A549 (cell line): Measurements from ENCODE around the gene PSD2. TPM values are rescaled to one million over a fixed set of nuclear protein-coding genes. Genes with fewer than 3 reads are reported as not detected.

ENCODE experiments used
- ATAC-seq, 2 experiments: fragments of 200-7000 bp in 1 of 2; fragments of >200 bp in 1 of 2; cut with Nextera tagmentation in 1 of 2; cut with Tn5 transposase in 1 of 2; 3 replicates each; pipeline versions ENCODE4 v1.8.0 to v1.9.1; 2018 to 2020; ENCODE audit warnings: mild to moderate bottlenecking in 1 of 2, moderate library complexity in 1 of 2
- CTCF ChIA-PET: fragments of 300-600 bp; sonication (Branson Sonifier 250); formaldehyde crosslinking; extraction: SDS; loops from one replicate; lab custom pipeline; 2021; ENCODE audit warnings: antibody characterized with exemption, inconsistent platforms; lab: Yijun Ruan, JAX
- POLR2A ChIA-PET: fragments of 350-600 bp; formaldehyde crosslinking; extraction: SDS; loops from one replicate; lab custom pipeline; 2021; ENCODE audit warnings: antibody characterized with exemption, inconsistent platforms; lab: Yijun Ruan, JAX
- DNase-seq, 2 experiments: peaks; one replicate each; pipeline versions ENCODE4 v3.0.0 to v3.0.0-alpha.2; 2011 to 2016; ENCODE audit warnings: low read depth in 1 of 2, low spot score in 1 of 2
- FAIRE-seq: peaks from 2 replicates; lab custom pipeline; 2011; peaks lifted over from hg19 to GRCh38; lab: Jason Lieb, UNC
- H3K27ac ChIP-seq, 2 experiments: fragments of >200 bp; sonication (Bioruptor Twin); formaldehyde crosslinking; 3 replicates each; pipeline ENCODE4 v1.5.1; 2016 to 2017
- H3K4me1 ChIP-seq: fragments of >200 bp; sonication (Bioruptor Twin); formaldehyde crosslinking; 3 replicates; pipeline ENCODE4 v1.6.1; 2016
- H3K4me2 ChIP-seq: fragments of >200 bp; sonication (Bioruptor Twin); formaldehyde crosslinking; 3 replicates; pipeline ENCODE4 v1.6.1; 2016
- H3K4me3 ChIP-seq: fragments of >200 bp; sonication (Bioruptor Twin); formaldehyde crosslinking; 3 replicates; pipeline ENCODE4 v1.5.1; 2016
- H3K9me3 ChIP-seq: fragments of >200 bp; sonication (Bioruptor Twin); formaldehyde crosslinking; 3 replicates; pipeline ENCODE4 v1.6.1; 2016
- CEBPB ChIP-seq, 2 experiments: fragments of >200 bp in 1 of 2; sonication (Bioruptor Twin) in 1 of 2; formaldehyde crosslinking in 1 of 2; IDR thresholded peaks; 2 replicates each; pipeline ENCODE4 v1.6.1; 2012 to 2016
- CHD2 ChIP-seq: fragments of 150-350 bp; IDR thresholded peaks from 2 replicates; pipeline ENCODE4 v1.6.1; 2014; ENCODE audit warnings: low read length; ENCODE audit not compliant: partially characterized antibody
- FOSB ChIP-seq: fragments of 250-450 bp; sonication (Bioruptor Pico); IDR thresholded peaks from 2 replicates; pipeline ENCODE4 v1.5.0; 2020; ENCODE audit warnings: mild to moderate bottlenecking, moderate library complexity
- GATA3 ChIP-seq: IDR thresholded peaks from 2 replicates; pipeline ENCODE4 v1.6.1; 2012; ENCODE audit warnings: borderline replicate concordance
- HOXB5 ChIP-seq: fragments of 250-450 bp; sonication (Bioruptor Pico); IDR thresholded peaks from 2 replicates; pipeline ENCODE4 v1.5.0; 2020; ENCODE audit warnings: mild to moderate bottlenecking, moderate library complexity
- KDM1A ChIP-seq: fragments of 200-600 bp; sonication (generic); IDR thresholded peaks from 2 replicates; pipeline ENCODE4 v1.6.1; 2016; ENCODE audit warnings: low read depth, mild to moderate bottlenecking
- MAFK ChIP-seq: fragments of 450-650 bp; IDR thresholded peaks from 2 replicates; pipeline ENCODE4 v1.6.1; 2014; ENCODE audit not compliant: partially characterized antibody
- MAZ ChIP-seq: fragments of 150-350 bp; IDR thresholded peaks from 2 replicates; pipeline ENCODE4 v1.6.1; 2014; ENCODE audit warnings: antibody characterized with exemption, low read depth, low read length, borderline replicate concordance
- MYC ChIP-seq: IDR thresholded peaks from 2 replicates; pipeline ENCODE4 v1.6.1; 2012; ENCODE audit warnings: mild to moderate bottlenecking, inconsistent platforms, low read length, improper control_type of control experiment, borderline replicate concordance
- NPAS2 ChIP-seq: fragments of 250-450 bp; sonication (Bioruptor Pico); IDR thresholded peaks from 2 replicates; pipeline ENCODE4 v1.8.0; 2022; ENCODE audit warnings: mild to moderate bottlenecking, moderate library complexity, borderline replicate concordance
- RAD21 ChIP-seq, 2 experiments: fragments of >200 bp in 1 of 2; sonication (Bioruptor Twin) in 1 of 2; formaldehyde crosslinking in 1 of 2; IDR thresholded peaks in 1 of 2; conservative IDR thresholded peaks in 1 of 2; 2 replicates in 1 of 2; 3 replicates in 1 of 2; pipeline ENCODE4 v1.6.1; 2012 to 2018; ENCODE audit warnings: inconsistent platforms in 1 of 2
- RARB ChIP-seq: fragments of 250-450 bp; sonication (Bioruptor Pico); IDR thresholded peaks from 2 replicates; pipeline ENCODE4 v1.8.0; 2021; ENCODE audit warnings: mild to moderate bottlenecking, moderate library complexity
- RFX5 ChIP-seq: fragments of 450-650 bp; IDR thresholded peaks from 2 replicates; pipeline ENCODE4 v1.7.1; 2014; ENCODE audit warnings: antibody characterized with exemption, mild to moderate bottlenecking, moderate library complexity
- WGBS: methylation state at CpG from one replicate; pipeline ENCODE4 v1.1.6; 2017; ENCODE audit errors: missing lambda C conversion rate; 5-methylcytosine and 5-hydroxymethylcytosine counted together
- polyA plus RNA-seq, 4 experiments: library from polyadenylated mRNA; depleted of rRNA in 3 of 4; stranded (reverse); fragments of >200 nt; fragmentation: RNase III in 1 of 4; extraction: RNeasy Plus Mini Kit Qiagen cat#74134 plus additional on column Dnase treatment in 1 of 4; gene quantifications; 2 replicates in 3 of 4; 3 replicates in 1 of 4; pipeline ENCODE4 v1.2.3, GENCODE V29; 2011 to 2017
- TF ChIP-seq, protein P1 (sequence below): fragments of 200-600 bp; sonication (generic); IDR thresholded peaks from 2 replicates; pipeline ENCODE4 v1.6.1; 2016; ENCODE audit warnings: antibody characterized with exemption, mild to moderate bottlenecking, moderate library complexity
- TF ChIP-seq, protein P2 (sequence below): fragments of >200 bp; sonication (Bioruptor Twin); formaldehyde crosslinking; IDR thresholded peaks from 3 replicates; pipeline ENCODE4 v1.5.1; 2016
- TF ChIP-seq, protein P3 (sequence below): IDR thresholded peaks from 2 replicates; pipeline ENCODE4 v1.6.1; 2012; ENCODE audit warnings: low read depth, borderline replicate concordance
- TF ChIP-seq, protein P4 (sequence below): fragments of >200 bp; sonication (Bioruptor Twin); formaldehyde crosslinking; IDR thresholded peaks from 2 replicates; pipeline ENCODE4 v1.6.1; 2016
- TF ChIP-seq, protein P5 (sequence below): fragments of 250-450 bp; sonication (Bioruptor Pico); IDR thresholded peaks from 2 replicates; pipeline ENCODE4 v1.5.0; 2021; ENCODE audit warnings: mild to moderate bottlenecking, moderate library complexity, borderline replicate concordance

The PSD2 gene
- polyA plus RNA-seq, 2 of the 4 experiments (the other 2 are of a cell fraction), result 0.05 TPM; not detected in 1

DNA sequence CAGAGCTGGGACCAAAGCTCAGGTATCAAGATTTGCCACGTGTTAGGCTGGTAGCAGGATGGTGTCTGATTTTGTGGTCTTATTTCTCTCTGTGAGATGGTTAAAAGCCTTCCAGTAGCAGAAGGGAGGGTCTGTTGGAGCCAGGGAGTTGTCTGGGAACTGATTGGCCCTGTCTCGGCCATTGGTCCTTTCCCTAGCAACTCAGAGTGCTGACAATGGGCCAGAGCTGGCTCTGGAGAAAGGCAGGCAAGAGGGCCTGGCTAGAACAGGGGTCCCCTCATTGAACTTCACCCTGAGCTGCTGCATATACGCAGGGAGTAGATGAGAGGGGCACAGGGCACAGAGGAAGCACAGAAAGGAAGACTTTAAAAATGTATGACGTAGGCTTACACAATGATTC is 92.8 kb downstream of the PSD2 start:
- no peak for ATAC-seq
- POLR2A ChIA-PET, result no interaction called here
- 48% methylated on average over 4 of the region's 4 CpGs for WGBS
- Histone ChIP-seq H3K27ac (no peak overlapping the region), H3K4me1 (no peaks in the 10 kb centered on the region), H3K4me2 (no peak overlapping the region), H3K4me3 (no peak overlapping the region), H3K9me3 (no peaks in the 10 kb centered on the region)
- no peak for DNase-seq
- TF ChIP-seq MAZ (no peak), NPAS2 (CRISPR knock-in tag) (no peak), HOXB5 (CRISPR knock-in tag) (no peak), GATA3 (no peak), RFX5 (no peak)
- TF ChIP-seq, protein P1, sequence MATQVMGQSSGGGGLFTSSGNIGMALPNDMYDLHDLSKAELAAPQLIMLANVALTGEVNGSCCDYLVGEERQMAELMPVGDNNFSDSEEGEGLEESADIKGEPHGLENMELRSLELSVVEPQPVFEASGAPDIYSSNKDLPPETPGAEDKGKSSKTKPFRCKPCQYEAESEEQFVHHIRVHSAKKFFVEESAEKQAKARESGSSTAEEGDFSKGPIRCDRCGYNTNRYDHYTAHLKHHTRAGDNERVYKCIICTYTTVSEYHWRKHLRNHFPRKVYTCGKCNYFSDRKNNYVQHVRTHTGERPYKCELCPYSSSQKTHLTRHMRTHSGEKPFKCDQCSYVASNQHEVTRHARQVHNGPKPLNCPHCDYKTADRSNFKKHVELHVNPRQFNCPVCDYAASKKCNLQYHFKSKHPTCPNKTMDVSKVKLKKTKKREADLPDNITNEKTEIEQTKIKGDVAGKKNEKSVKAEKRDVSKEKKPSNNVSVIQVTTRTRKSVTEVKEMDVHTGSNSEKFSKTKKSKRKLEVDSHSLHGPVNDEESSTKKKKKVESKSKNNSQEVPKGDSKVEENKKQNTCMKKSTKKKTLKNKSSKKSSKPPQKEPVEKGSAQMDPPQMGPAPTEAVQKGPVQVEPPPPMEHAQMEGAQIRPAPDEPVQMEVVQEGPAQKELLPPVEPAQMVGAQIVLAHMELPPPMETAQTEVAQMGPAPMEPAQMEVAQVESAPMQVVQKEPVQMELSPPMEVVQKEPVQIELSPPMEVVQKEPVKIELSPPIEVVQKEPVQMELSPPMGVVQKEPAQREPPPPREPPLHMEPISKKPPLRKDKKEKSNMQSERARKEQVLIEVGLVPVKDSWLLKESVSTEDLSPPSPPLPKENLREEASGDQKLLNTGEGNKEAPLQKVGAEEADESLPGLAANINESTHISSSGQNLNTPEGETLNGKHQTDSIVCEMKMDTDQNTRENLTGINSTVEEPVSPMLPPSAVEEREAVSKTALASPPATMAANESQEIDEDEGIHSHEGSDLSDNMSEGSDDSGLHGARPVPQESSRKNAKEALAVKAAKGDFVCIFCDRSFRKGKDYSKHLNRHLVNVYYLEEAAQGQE, result no peak
- TF ChIP-seq, protein P2, sequence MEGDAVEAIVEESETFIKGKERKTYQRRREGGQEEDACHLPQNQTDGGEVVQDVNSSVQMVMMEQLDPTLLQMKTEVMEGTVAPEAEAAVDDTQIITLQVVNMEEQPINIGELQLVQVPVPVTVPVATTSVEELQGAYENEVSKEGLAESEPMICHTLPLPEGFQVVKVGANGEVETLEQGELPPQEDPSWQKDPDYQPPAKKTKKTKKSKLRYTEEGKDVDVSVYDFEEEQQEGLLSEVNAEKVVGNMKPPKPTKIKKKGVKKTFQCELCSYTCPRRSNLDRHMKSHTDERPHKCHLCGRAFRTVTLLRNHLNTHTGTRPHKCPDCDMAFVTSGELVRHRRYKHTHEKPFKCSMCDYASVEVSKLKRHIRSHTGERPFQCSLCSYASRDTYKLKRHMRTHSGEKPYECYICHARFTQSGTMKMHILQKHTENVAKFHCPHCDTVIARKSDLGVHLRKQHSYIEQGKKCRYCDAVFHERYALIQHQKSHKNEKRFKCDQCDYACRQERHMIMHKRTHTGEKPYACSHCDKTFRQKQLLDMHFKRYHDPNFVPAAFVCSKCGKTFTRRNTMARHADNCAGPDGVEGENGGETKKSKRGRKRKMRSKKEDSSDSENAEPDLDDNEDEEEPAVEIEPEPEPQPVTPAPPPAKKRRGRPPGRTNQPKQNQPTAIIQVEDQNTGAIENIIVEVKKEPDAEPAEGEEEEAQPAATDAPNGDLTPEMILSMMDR, result no peak
- TF ChIP-seq, protein P3, sequence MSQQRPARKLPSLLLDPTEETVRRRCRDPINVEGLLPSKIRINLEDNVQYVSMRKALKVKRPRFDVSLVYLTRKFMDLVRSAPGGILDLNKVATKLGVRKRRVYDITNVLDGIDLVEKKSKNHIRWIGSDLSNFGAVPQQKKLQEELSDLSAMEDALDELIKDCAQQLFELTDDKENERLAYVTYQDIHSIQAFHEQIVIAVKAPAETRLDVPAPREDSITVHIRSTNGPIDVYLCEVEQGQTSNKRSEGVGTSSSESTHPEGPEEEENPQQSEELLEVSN, result no peak
- FAIRE-seq, result no peak
- CTCF ChIA-PET, result interaction anchor here (0.8 to 1.3 kb wide), 2 partner anchors 16 to 101 kb away, joined by 3 read pairs; no protein-coding TSS in a partner anchor

DNA sequence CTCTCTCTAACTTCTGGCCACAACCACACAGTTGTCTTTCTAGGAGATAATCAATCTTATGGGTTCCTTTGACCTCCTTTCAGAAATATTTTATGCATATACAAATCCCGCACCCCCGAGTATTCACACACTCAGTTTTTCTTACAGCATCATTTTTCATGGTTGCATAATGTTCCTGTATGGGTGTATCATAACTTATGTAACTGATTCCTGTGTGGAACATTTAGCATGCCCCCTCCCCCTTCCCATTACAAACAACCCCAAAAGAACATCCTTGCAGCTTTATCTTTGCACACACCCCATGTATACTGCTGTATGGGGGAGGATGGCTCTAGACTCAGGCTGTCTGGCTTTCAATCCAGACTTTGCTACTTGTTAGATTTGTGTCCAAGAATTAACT is 93.8 kb downstream of the PSD2 start:
- POLR2A ChIA-PET, result no interaction called here
- CTCF ChIA-PET, result interaction anchor here (1.3 to 7.3 kb wide), 3 partner anchors 17 to 102 kb away, joined by 3 to 31 read pairs (median 5); no protein-coding TSS in a partner anchor
- Histone ChIP-seq H3K9me3 (no peaks in the 10 kb centered on the region), H3K4me2 (no peak overlapping the region), H3K27ac (no peak overlapping the region), H3K4me1 (no peaks in the 10 kb centered on the region), H3K4me3 (no peak overlapping the region)
- 72% methylated on average over 2 of the region's 2 CpGs for WGBS
- ATAC-seq (no peak), DNase-seq (no peak), FAIRE-seq (peak; percentile 49)
- TF ChIP-seq KDM1A (no peak), RARB (CRISPR knock-in tag) (no peak), RAD21 (conservative IDR thresholded peaks at IDR 0.05 in 1 of 2, IDR thresholded peaks at IDR 0.05 in 1 of 2) (no peak), MAFK (no peak), CHD2 (no peak), HOXB5 (CRISPR knock-in tag) (no peak), FOSB (CRISPR knock-in tag) (no peak), CEBPB (IDR thresholded peaks at IDR 0.05) (no peak), MYC (no peak)
- TF ChIP-seq, protein P4, sequence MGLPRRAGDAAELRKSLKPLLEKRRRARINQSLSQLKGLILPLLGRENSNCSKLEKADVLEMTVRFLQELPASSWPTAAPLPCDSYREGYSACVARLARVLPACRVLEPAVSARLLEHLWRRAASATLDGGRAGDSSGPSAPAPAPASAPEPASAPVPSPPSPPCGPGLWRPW, result no peak
- TF ChIP-seq, protein P5, sequence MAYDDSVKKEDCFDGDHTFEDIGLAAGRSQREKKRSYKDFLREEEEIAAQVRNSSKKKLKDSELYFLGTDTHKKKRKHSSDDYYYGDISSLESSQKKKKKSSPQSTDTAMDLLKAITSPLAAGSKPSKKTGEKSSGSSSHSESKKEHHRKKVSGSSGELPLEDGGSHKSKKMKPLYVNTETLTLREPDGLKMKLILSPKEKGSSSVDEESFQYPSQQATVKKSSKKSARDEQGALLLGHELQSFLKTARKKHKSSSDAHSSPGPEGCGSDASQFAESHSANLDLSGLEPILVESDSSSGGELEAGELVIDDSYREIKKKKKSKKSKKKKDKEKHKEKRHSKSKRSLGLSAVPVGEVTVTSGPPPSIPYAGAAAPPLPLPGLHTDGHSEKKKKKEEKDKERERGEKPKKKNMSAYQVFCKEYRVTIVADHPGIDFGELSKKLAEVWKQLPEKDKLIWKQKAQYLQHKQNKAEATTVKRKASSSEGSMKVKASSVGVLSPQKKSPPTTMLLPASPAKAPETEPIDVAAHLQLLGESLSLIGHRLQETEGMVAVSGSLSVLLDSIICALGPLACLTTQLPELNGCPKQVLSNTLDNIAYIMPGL (CRISPR knock-in tag), result no peak
